Liver (tissue), 9 donors: ENCODE results near the gene ABCC3. TPM values are rescaled to one million over a fixed set of nuclear protein-coding genes. Genes with fewer than 3 reads are reported as not detected.

Source experiments
- DNase-seq: peaks from one replicate; pipeline ENCODE4 v3.0.0-alpha.2; 2017; ENCODE audit warnings: low spot score
- H3K27ac ChIP-seq, 2 donors: one replicate each; pipeline ENCODE4 v1.7.0; 2013; ENCODE audit warnings: inconsistent platforms in 2 of 2, low read length in 2 of 2, control low read depth in 1 of 2, low read depth in 1 of 2, mild to moderate bottlenecking in 1 of 2
- H3K27me3 ChIP-seq, 4 donors: one replicate each; pipeline versions ENCODE4 v1.6.1 to v1.7.0; 2013; ENCODE audit warnings: low read length in 3 of 4, inconsistent platforms in 1 of 4, mild to moderate bottlenecking in 1 of 4, moderate library complexity in 1 of 4; ENCODE audit not compliant: control insufficient read depth in 4 of 4, insufficient read depth in 4 of 4
- H3K36me3 ChIP-seq, 4 donors: one replicate each; pipeline versions ENCODE4 v1.6.1 to v1.7.0; 2013; ENCODE audit warnings: low read length in 3 of 4, mild to moderate bottlenecking in 3 of 4, low read depth in 1 of 4, moderate library complexity in 1 of 4; ENCODE audit not compliant: control insufficient read depth in 4 of 4, insufficient read depth in 3 of 4
- H3K4me1 ChIP-seq, 4 donors: one replicate each; pipeline versions ENCODE4 v1.6.1 to v1.7.0; 2013; ENCODE audit warnings: low read length in 3 of 4, mild to moderate bottlenecking in 3 of 4, moderate library complexity in 1 of 4; ENCODE audit not compliant: control insufficient read depth in 4 of 4, insufficient read depth in 4 of 4
- H3K4me3 ChIP-seq, 3 donors: one replicate each; pipeline versions ENCODE4 v1.6.1 to v1.7.0; 2013; ENCODE audit warnings: low read length in 3 of 3, control low read depth in 1 of 3, low read depth in 1 of 3, mild to moderate bottlenecking in 1 of 3
- H3K9ac ChIP-seq, 2 donors: one replicate each; pipeline ENCODE4 v1.7.0; 2013; ENCODE audit warnings: low read length in 2 of 2, mild to moderate bottlenecking in 2 of 2, moderate library complexity in 2 of 2, control low read depth in 1 of 2, low read depth in 1 of 2
- H3K9me3 ChIP-seq, 4 donors: one replicate each; pipeline versions ENCODE4 v1.6.1 to v1.7.0; 2013; ENCODE audit warnings: low read length in 3 of 4; ENCODE audit not compliant: control insufficient read depth in 4 of 4
- CTCF ChIP-seq: fragments of 150-350 bp; IDR thresholded peaks from 2 replicates; pipeline ENCODE4 v1.5.1; 2017; ENCODE audit warnings: improper control_type of control experiment, low read depth, low read length; ENCODE audit not compliant: missing input control
- EGR1 ChIP-seq, 2 donors: IDR thresholded peaks; 2 replicates each; pipeline ENCODE4 v1.6.1; 2016 to 2018; ENCODE audit warnings: antibody characterized with exemption in 2 of 2, low read depth in 2 of 2
- FOXA2 ChIP-seq: IDR thresholded peaks from 2 replicates; pipeline ENCODE4 v1.6.1; 2016; ENCODE audit warnings: antibody characterized with exemption
- GABPA ChIP-seq, 2 donors: IDR thresholded peaks in 1 of 2; conservative IDR thresholded peaks in 1 of 2; 2 replicates each; pipeline ENCODE4 v1.6.1; 2016; ENCODE audit warnings: antibody characterized with exemption in 2 of 2, mild to moderate bottlenecking in 1 of 2, moderate library complexity in 1 of 2
- HNF4A ChIP-seq, 2 donors: conservative IDR thresholded peaks; 2 replicates each; pipeline ENCODE4 v1.6.1; 2016; ENCODE audit warnings: antibody characterized with exemption in 2 of 2, mild to moderate bottlenecking in 2 of 2
- HNF4G ChIP-seq: IDR thresholded peaks from 2 replicates; pipeline ENCODE4 v1.6.1; 2016; ENCODE audit warnings: antibody characterized with exemption
- RAD21 ChIP-seq, 2 donors: IDR thresholded peaks; 2 replicates each; pipeline ENCODE4 v1.6.1; 2016; ENCODE audit warnings: antibody characterized with exemption in 2 of 2, mild to moderate bottlenecking in 2 of 2
- RXRA ChIP-seq, 2 donors: IDR thresholded peaks; 2 replicates each; pipeline ENCODE4 v1.6.1; 2017 to 2018; ENCODE audit warnings: antibody characterized with exemption in 2 of 2, mild to moderate bottlenecking in 1 of 2
- YY1 ChIP-seq: IDR thresholded peaks from 2 replicates; pipeline ENCODE4 v1.6.1; 2016; ENCODE audit warnings: antibody characterized with exemption, mild to moderate bottlenecking
- ZBTB33 ChIP-seq: IDR thresholded peaks from 2 replicates; pipeline ENCODE4 v1.6.1; 2016; ENCODE audit warnings: antibody characterized with exemption
- WGBS: extraction: QIAGEN DNeasy Blood & Tissue Kit; methylation state at CpG from one replicate; pipeline ENCODE4 v1.1.7; 2013; 5-methylcytosine and 5-hydroxymethylcytosine counted together
- polyA plus RNA-seq, 2 donors: library from polyadenylated mRNA; stranded (reverse) in 1 of 2; unstranded in 1 of 2; fragments of 200-250 nt in 1 of 2; fragments of >200 nt in 1 of 2; fragmentation: Nextera tagmentation in 1 of 2; extraction: Ambion mirVana in 1 of 2; gene quantifications; one replicate each; pipeline versions ENCODE4 v1.2.1 to v1.2.3, GENCODE V29; 2013 to 2015
- total RNA-seq, 2 donors: library from RNA; depleted of rRNA; stranded (reverse); fragments of >200 nt; gene quantifications; one replicate each; pipeline ENCODE4 v1.2.3, GENCODE V29; 2014
- TF ChIP-seq, protein P1 (sequence below): IDR thresholded peaks from 2 replicates; pipeline ENCODE4 v1.6.1; 2016; ENCODE audit warnings: antibody characterized with exemption
- donor health status: healthy.
- donor health status: healthy.
- donor health status: healthy.
- donor health status: healthy.
- donor health status: healthy.

The ABCC3 gene
- total and polyA plus RNA-seq, 4 donors = 10.5 to 197 (median 80.5) TPM

- H3K4me3 ChIP-seq = no peak overlapping the region
- no peak overlapping the region for H3K9ac ChIP-seq
- H3K36me3 ChIP-seq = peaks cover 3 to 23% (median 19%) of the 10 kb centered on the region in 4 donors
- H3K27me3 ChIP-seq = no peaks in the 10 kb centered on the region
- H3K4me1 ChIP-seq = peaks cover 23 to 62% (median 55%) of the 10 kb centered on the region in 4 donors
- no peaks in the 10 kb centered on the region for H3K9me3 ChIP-seq
- peak overlapping the region; percentile 28 to 71 for H3K27ac ChIP-seq
- TF ChIP-seq YY1 = no peak
- TF ChIP-seq RXRA (IDR thresholded peaks at IDR 0.05) = no peak
- no peak for TF ChIP-seq ZBTB33
- TF ChIP-seq HNF4A (conservative IDR thresholded peaks at IDR 0.05) = no peak
- no peak for TF ChIP-seq EGR1 (IDR thresholded peaks at IDR 0.05; ENCODE audit: low read depth in 2 of 2)
- 70% methylated on average over 6 of the region's 6 CpGs for WGBS
- DNase-seq = no peak
Observed at GRCh38 chr17:50692448-50693035, 57.9 kb downstream of the ABCC3 start.

- Histone ChIP-seq H3K36me3 (peaks cover 3 to 26% (median 21%) of the 10 kb centered on the region in 4 donors), H3K27ac (peak overlapping the region; percentile 42 to 71), H3K9me3 (no peaks in the 10 kb centered on the region), H3K4me3 (no peak overlapping the region), H3K9ac (no peak overlapping the region), H3K4me1 (peaks cover 23 to 60% (median 54%) of the 10 kb centered on the region in 4 donors), H3K27me3 (no peaks in the 10 kb centered on the region)
- 68% methylated on average over 5 of the region's 5 CpGs for WGBS
- TF ChIP-seq HNF4G = no peak
- TF ChIP-seq, protein P1, sequence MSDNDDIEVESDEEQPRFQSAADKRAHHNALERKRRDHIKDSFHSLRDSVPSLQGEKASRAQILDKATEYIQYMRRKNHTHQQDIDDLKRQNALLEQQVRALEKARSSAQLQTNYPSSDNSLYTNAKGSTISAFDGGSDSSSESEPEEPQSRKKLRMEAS = no peak
- TF ChIP-seq RAD21 (IDR thresholded peaks at IDR 0.05) = no peak
- no peak for TF ChIP-seq GABPA (IDR thresholded peaks at IDR 0.05 in 1 of 2, conservative IDR thresholded peaks at IDR 0.05 in 1 of 2)
- no peak for TF ChIP-seq FOXA2
- DNase-seq = no peak
Observed at GRCh38 chr17:50693036-50693682, 58.5 kb downstream of the ABCC3 start.

- no peak overlapping the region for H3K4me3 ChIP-seq
- no peaks in the 10 kb centered on the region for H3K27me3 ChIP-seq
- peaks cover 9 to 38% (median 32%) of the 10 kb centered on the region in 4 donors for H3K36me3 ChIP-seq
- H3K4me1 ChIP-seq = peaks cover 6 to 34% (median 33%) of the 10 kb centered on the region in 4 donors
- no peak for DNase-seq
- H3K27ac ChIP-seq = no peak overlapping the region
- H3K9me3 ChIP-seq = no peaks in the 10 kb centered on the region
- no peak for TF ChIP-seq HNF4G
- TF ChIP-seq CTCF = no peak
- TF ChIP-seq, protein P1 = no peak
- WGBS = 88% methylated on average over 3 of the region's 3 CpGs
- H3K9ac ChIP-seq = no peak overlapping the region
Observed at GRCh38 chr17:50696365-50696879, 61.7 kb downstream of the ABCC3 start.
